Astrocyte (in vitro differentiated cells and primary cell): ENCODE results near the gene NAV2. TPM values are rescaled to one million over a fixed set of nuclear protein-coding genes. Genes with fewer than 3 reads are reported as not detected.

Experiments
- DNase-seq: peaks from one replicate; pipeline ENCODE4 v3.0.0-alpha.2; 2010; ENCODE audit warnings: low read depth
- FAIRE-seq: peaks from 2 replicates; lab custom pipeline; 2011; peaks lifted over from hg19 to GRCh38; lab: Jason Lieb, UNC
- H2AFZ ChIP-seq: 2 replicates; pipeline ENCODE4 v1.6.0; 2012; ENCODE audit warnings: low read depth, low read length, inconsistent platforms
- H3K27ac ChIP-seq: 2 replicates; pipeline ENCODE4 v1.5.1; 2011; ENCODE audit warnings: low read depth, low read length, inconsistent platforms
- H3K27me3 ChIP-seq: 2 replicates; pipeline ENCODE4 v1.6.0; 2011; ENCODE audit warnings: low read length, inconsistent platforms; ENCODE audit not compliant: insufficient read depth
- H3K36me3 ChIP-seq: 2 replicates; pipeline ENCODE4 v1.5.1; 2011; ENCODE audit warnings: low read length, inconsistent platforms; ENCODE audit not compliant: insufficient read depth
- H3K4me1 ChIP-seq: 2 replicates; pipeline ENCODE4 v1.5.1; 2011; ENCODE audit warnings: low read length, inconsistent platforms; ENCODE audit not compliant: insufficient read depth
- H3K4me2 ChIP-seq: 2 replicates; pipeline ENCODE4 v1.6.0; 2012; ENCODE audit warnings: low read length, inconsistent platforms
- H3K4me3 ChIP-seq: 2 replicates; pipeline ENCODE4 v1.5.1; 2011; ENCODE audit warnings: low read depth, mild to moderate bottlenecking, low read length, inconsistent platforms; ENCODE audit not compliant: insufficient read depth
- H3K79me2 ChIP-seq: 2 replicates; pipeline ENCODE4 v1.6.0; 2012; ENCODE audit warnings: mild to moderate bottlenecking, low read length, inconsistent platforms; ENCODE audit not compliant: insufficient read depth
- H3K9ac ChIP-seq: 2 replicates; pipeline ENCODE4 v1.6.0; 2012; ENCODE audit warnings: mild to moderate bottlenecking, low read length, inconsistent platforms
- H3K9me3 ChIP-seq: 2 replicates; pipeline ENCODE4 v1.5.1; 2012; ENCODE audit warnings: low read depth, mild to moderate bottlenecking, low read length, inconsistent platforms; ENCODE audit not compliant: insufficient read depth
- H4K20me1 ChIP-seq: 2 replicates; pipeline ENCODE4 v1.6.0; 2012; ENCODE audit warnings: low read length, inconsistent platforms; ENCODE audit not compliant: insufficient read depth
- H3K27ac Mint-ChIP-seq: one replicate; pipeline ENCODE4 v1.8.0; 2021; ENCODE audit warnings: mild to moderate bottlenecking, mixed read lengths; ENCODE audit not compliant: unreplicated experiment
- H3K27me3 Mint-ChIP-seq: one replicate; pipeline ENCODE4 v1.8.0; 2021; ENCODE audit warnings: low read depth, mixed read lengths; ENCODE audit not compliant: unreplicated experiment
- H3K36me3 Mint-ChIP-seq: one replicate; pipeline ENCODE4 v1.8.0; 2021; ENCODE audit warnings: low read depth, mixed read lengths; ENCODE audit not compliant: unreplicated experiment
- H3K4me1 Mint-ChIP-seq: one replicate; pipeline ENCODE4 v1.8.0; 2021; ENCODE audit warnings: low read depth, mixed read lengths; ENCODE audit not compliant: unreplicated experiment
- H3K4me3 Mint-ChIP-seq: one replicate; pipeline ENCODE4 v1.8.0; 2021; ENCODE audit warnings: mild to moderate bottlenecking, moderate library complexity, mixed read lengths; ENCODE audit not compliant: unreplicated experiment
- H3K9me3 Mint-ChIP-seq: one replicate; pipeline ENCODE4 v1.8.0; 2021; ENCODE audit warnings: mild to moderate bottlenecking, mixed read lengths; ENCODE audit not compliant: unreplicated experiment
- CTCF ChIP-seq: IDR thresholded peaks from 2 replicates; pipeline ENCODE4 v1.5.1; 2011; ENCODE audit warnings: low read depth, mild to moderate bottlenecking, inconsistent platforms, low read length, moderate library complexity; ENCODE audit not compliant: insufficient read depth
- EZH2 ChIP-seq: IDR thresholded peaks from 2 replicates; pipeline ENCODE4 v1.6.1; 2012; ENCODE audit warnings: mild to moderate bottlenecking, low read length, inconsistent platforms; ENCODE audit not compliant: insufficient read depth
- total RNA-seq: library from RNA; stranded (reverse); gene quantifications from 2 replicates; pipeline ENCODE4 v1.2.1, GENCODE V29; 2021

The NAV2 gene
- total RNA-seq, 1 donor from 2014 or later, result 20.6 TPM

DNA sequence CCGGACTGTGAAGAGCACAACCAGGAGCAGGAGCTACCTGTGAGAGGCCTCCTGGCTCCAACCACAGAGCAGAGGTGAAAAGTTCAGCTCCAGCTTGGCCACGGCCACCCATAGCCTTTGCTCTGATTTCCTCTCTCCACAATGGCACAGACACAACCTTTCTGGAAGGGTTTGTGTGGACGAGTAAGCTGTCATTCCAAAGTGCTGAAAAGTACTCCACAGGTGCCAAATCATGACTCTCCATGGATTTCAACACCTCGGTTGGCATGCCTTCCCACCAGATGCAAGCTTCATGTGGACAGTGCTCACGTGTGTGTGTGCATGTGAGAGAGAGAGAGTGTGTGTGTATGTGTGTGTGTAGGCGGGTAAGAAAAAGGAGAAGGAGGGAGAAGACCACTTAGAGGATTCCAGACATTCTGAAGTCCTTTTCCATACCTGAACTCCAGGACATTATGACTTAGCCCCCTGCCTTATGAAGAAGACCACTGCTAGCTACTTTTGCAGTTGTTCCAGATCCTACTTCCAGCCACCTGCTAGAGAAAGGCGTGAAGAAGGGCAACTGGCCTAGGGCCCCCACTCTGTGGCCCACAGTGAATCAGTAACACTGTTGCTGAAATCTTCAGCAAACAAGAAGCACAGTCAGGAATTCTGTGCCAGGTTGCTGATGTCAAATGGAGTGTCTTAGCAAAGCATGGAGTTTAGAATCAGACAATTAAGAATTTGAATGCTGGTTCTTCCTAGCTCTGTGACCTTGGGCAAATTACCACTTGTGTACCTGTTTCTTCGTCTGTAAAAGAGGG lies 13.9 kb upstream of the NAV2 start:
- Mint-ChIP-seq H3K36me3 (no peaks in the 10 kb centered on the region), H3K4me3 (no peak overlapping the region), H3K27me3 (peaks cover 38% of the 10 kb centered on the region), H3K9me3 (peaks cover 2% of the 10 kb centered on the region), H3K27ac (no peak overlapping the region), H3K4me1 (peaks cover 5% of the 10 kb centered on the region)
- no peaks in the 10 kb centered on the region for H4K20me1 ChIP-seq
- H3K79me2 ChIP-seq, result no peaks in the 10 kb centered on the region
- H3K4me1 ChIP-seq, result no peaks in the 10 kb centered on the region
- no peak overlapping the region for H2AFZ ChIP-seq
- no peaks in the 10 kb centered on the region for H3K9me3 ChIP-seq
- H3K27ac ChIP-seq, result no peak overlapping the region
- TF ChIP-seq CTCF (no peak), EZH2 (no peak)
- no peak overlapping the region for H3K4me3 ChIP-seq
- H3K27me3 ChIP-seq, result no peaks in the 10 kb centered on the region
- H3K4me2 ChIP-seq, result no peak overlapping the region
- peak; percentile 17 for FAIRE-seq
- H3K9ac ChIP-seq, result no peak overlapping the region
- DNase-seq, result peak; percentile 58
- H3K36me3 ChIP-seq, result no peaks in the 10 kb centered on the region

DNA sequence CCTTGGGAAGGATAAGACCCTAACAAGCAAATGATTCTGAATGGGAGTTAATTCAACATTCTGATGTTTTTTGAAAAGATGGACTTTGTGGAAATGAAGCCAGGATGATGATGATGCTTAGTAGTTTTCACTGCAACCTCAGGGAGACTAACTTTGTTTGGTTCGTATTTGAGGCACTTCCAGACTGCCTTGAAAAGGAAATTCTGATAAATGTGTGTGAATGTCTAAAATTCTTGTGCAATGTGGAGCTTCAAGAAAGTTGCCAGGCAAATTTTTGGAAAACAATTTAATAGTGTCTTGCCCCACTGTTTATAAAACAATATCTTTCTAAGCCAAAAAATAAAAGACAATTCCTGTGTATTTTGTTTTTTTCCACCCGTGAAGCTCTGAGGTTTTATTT lies 11.2 kb upstream of the NAV2 start:
- FAIRE-seq, result no peak
- no peak overlapping the region for H3K27ac ChIP-seq
- no peaks in the 10 kb centered on the region for H3K36me3 ChIP-seq
- no peaks in the 10 kb centered on the region for H3K79me2 ChIP-seq
- DNase-seq, result no peak
- peaks cover 2% of the 10 kb centered on the region for H3K9me3 Mint-ChIP-seq
- no peak overlapping the region for H3K27ac Mint-ChIP-seq
- no peak overlapping the region for H2AFZ ChIP-seq
- no peaks in the 10 kb centered on the region for H3K4me1 ChIP-seq
- peaks cover 5% of the 10 kb centered on the region for H3K4me1 Mint-ChIP-seq
- TF ChIP-seq CTCF (no peak), EZH2 (no peak)
- no peaks in the 10 kb centered on the region for H3K36me3 Mint-ChIP-seq
- peaks cover 29% of the 10 kb centered on the region for H3K27me3 Mint-ChIP-seq
- H4K20me1 ChIP-seq, result no peaks in the 10 kb centered on the region
- no peak overlapping the region for H3K4me2 ChIP-seq
- H3K4me3 Mint-ChIP-seq, result no peak overlapping the region
- H3K4me3 ChIP-seq, result no peak overlapping the region
- H3K9ac ChIP-seq, result no peak overlapping the region
- H3K27me3 ChIP-seq, result no peaks in the 10 kb centered on the region
- H3K9me3 ChIP-seq, result no peaks in the 10 kb centered on the region

GRCh38 chr11:19702620-19703019 lies 10.0 kb upstream of the NAV2 start:
- Histone ChIP-seq H3K4me2 (no peak overlapping the region), H2AFZ (no peak overlapping the region), H3K27ac (no peak overlapping the region), H4K20me1 (no peaks in the 10 kb centered on the region), H3K9ac (no peak overlapping the region), H3K9me3 (no peaks in the 10 kb centered on the region), H3K4me1 (no peaks in the 10 kb centered on the region), H3K27me3 (no peaks in the 10 kb centered on the region), H3K79me2 (no peaks in the 10 kb centered on the region), H3K4me3 (no peak overlapping the region), H3K36me3 (no peaks in the 10 kb centered on the region)
- Mint-ChIP-seq H3K9me3 (no peaks in the 10 kb centered on the region), H3K4me3 (no peak overlapping the region), H3K27ac (no peak overlapping the region), H3K27me3 (peaks cover 26% of the 10 kb centered on the region), H3K4me1 (peaks cover 5% of the 10 kb centered on the region), H3K36me3 (no peaks in the 10 kb centered on the region)
- FAIRE-seq (no peak), DNase-seq (no peak)
- TF ChIP-seq EZH2 (no peak), CTCF (no peak)
